AG04449 (cell line): ENCODE measurements around the gene FRAS1.

ENCODE experiments used
- CTCF ChIA-PET: fragments of 350-600 bp; formaldehyde crosslinking; extraction: SDS; loops from one replicate; lab custom pipeline; 2021; ENCODE audit warnings: antibody characterized with exemption; lab: Yijun Ruan, JAX
- POLR2A ChIA-PET: fragments of 400-600, 350-600 bp; formaldehyde crosslinking; extraction: SDS; loops from one replicate; lab custom pipeline; 2020; ENCODE audit warnings: antibody characterized with exemption, inconsistent platforms; lab: Yijun Ruan, JAX
- DNase-seq: peaks from one replicate; pipeline ENCODE4 v3.0.0-alpha.2; 2010; ENCODE audit warnings: low read depth, low spot score
- H3K4me3 ChIP-seq: 2 replicates; pipeline ENCODE4 v1.5.1; 2011; ENCODE audit warnings: low read depth, mild to moderate bottlenecking, control low read depth, low read length
- CTCF ChIP-seq: IDR thresholded peaks from one replicate; pipeline ENCODE4 v1.5.1; 2011; ENCODE audit warnings: mild to moderate bottlenecking, moderate library complexity, low read length, control low read depth, inconsistent platforms; ENCODE audit not compliant: insufficient read depth; ENCODE audit errors: missing control alignments

FRAS1 gene

GRCh38 chr4:78532046-78532445 lies 474.9 kb downstream of the FRAS1 start:
- CTCF ChIA-PET = no interaction called here
- DNase-seq = no peak

DNA sequence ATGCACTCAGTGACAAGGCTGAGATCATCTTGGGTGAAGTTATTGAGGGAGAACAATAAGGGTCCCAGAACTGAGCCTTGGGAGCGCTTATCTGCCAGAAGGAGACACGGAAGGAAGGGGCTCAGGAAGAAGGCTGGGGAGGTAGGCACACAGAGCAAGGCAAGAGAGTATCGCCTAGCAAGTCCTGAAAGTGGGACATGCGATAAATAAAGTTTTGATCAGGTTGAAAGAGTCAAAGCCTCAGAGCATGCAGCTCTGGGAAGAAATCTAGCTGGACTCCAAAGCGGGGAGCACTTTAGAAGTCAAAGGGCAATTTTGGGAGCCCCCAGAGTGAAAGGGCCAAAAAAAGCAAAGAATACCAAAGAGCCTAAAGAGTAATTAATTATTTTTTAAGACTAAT lies 476.7 kb downstream of the FRAS1 start:
- ChIA-PET POLR2A (no interaction called here), CTCF (interaction anchor here (1.6 kb wide), 1 partner anchor 17 kb away, joined by 4 read pairs; no protein-coding TSS in a partner anchor)

More at GRCh38 chr4:78532046-78532445, 474.9 kb downstream of the FRAS1 start:
- POLR2A ChIA-PET = no interaction called here
- no peak overlapping the region for H3K4me3 ChIP-seq
- TF ChIP-seq CTCF = no peak

DNA sequence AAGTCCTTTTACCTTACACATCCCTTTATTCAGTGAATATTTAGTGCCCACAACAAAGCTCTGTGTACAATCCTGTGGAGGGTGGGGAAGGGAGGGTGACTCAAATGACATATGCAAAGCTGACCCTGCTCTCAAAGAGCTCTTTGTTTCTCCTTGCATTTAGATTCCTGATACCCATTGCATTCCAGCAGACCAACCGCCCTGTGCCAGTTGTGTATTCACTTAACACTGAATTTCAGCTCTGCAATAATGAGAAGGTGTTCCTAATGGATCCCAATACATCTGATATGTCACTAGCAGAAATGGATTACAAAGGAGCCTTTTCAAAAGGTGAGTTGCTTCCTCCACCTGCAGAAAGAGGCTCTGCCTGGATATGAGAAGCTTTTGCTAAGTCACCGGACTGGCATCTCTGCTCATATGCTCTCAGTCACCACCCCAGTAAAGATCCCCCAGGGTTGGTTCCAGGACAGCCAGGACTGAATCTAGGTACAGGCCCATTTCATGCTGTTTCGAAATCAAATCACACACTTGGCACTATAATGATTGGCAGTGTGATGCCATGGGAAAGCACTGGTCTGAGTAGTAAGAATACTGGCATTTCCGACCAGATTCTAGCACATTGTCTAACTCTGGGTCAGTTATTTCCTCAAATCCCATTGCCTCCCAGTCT lies 477.3 kb downstream of the FRAS1 start:
- ChIA-PET CTCF (interaction anchor here (1.6 kb wide), 1 partner anchor 18 kb away, joined by 4 read pairs; no protein-coding TSS in a partner anchor), POLR2A (no interaction called here)
- no peak for TF ChIP-seq CTCF
- DNase-seq = no peak
- no peak overlapping the region for H3K4me3 ChIP-seq

More for the DNA sequence above, 476.7 kb downstream of the FRAS1 start:
- no peak overlapping the region for H3K4me3 ChIP-seq
- DNase-seq = no peak
- no peak for TF ChIP-seq CTCF

- CTCF ChIA-PET = interaction anchor here (1.0 to 1.7 kb wide), 2 partner anchors 12 to 15 kb away, joined by 3 read pairs; no protein-coding TSS in a partner anchor
- POLR2A ChIA-PET = no interaction called here
- H3K4me3 ChIP-seq = no peak overlapping the region
- no peak for TF ChIP-seq CTCF
- no peak for DNase-seq
Measured at GRCh38 chr4:78542373-78542772, 485.2 kb downstream of the FRAS1 start.

GRCh38 chr4:78543424-78544125 lies 486.5 kb downstream of the FRAS1 start:
- ChIA-PET POLR2A (no interaction called here), CTCF (interaction anchor here (1.7 kb wide), 1 partner anchor 16 kb away, joined by 3 read pairs; no protein-coding TSS in a partner anchor)

More at GRCh38 chr4:78543424-78544125, 486.5 kb downstream of the FRAS1 start:
- DNase-seq = no peak
- no peak overlapping the region for H3K4me3 ChIP-seq
- TF ChIP-seq CTCF = no peak
